Measurements from ENCODE around the gene SERPINF2. TPM values are rescaled to one million over a fixed set of nuclear protein-coding genes. Genes with fewer than 3 reads are reported as not detected.
"Not testable (repeated sequence)": the region's sequence is repeated elsewhere in the genome, so short reads cannot be mapped to it uniquely, and the experiment has no call there.

The SERPINF2 gene
- total RNA-seq, 1 experiment from 2014 or later, result not detected

DNA sequence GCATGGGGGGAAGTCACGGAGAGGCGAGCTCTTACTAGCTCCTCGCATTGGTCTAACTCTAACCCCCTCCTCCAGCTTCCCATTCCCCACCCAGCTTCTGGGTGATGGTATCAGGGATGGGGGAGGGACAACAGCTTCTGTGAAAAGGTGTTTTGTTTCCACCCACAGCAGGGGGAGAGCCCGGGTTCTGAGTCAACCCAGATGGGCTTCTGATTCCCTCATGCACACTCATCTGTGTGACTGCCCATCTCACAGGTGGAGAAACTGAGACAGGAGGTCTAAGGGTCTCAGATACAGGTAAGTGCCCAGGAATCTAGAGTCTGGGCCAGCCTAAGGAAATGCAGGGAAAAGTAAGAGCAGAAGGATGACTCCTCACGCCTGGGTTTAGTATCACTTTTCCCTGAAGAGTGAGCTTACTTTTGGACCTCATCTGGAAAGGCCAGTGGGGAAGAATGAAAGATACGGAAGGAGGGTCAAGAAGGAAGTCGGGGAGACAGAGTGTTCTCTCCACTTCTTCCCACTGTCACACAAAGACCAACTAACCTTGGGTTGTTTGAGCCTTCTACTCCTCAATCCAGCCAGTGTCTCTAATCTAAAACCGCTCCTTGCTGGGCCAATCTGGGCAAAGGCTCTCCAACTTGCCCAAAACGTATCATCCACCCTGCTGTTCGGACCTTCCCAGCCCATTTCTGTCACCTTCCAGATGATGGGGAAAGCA is 29.4 kb upstream of the SERPINF2 start:
- no peaks in the 10 kb centered on the region for H3K36me3 ChIP-seq
- H3K4me1 ChIP-seq, result peaks cover 4% of the 10 kb centered on the region; the same call in 1 of the 2 replicates
- H3K27me3 ChIP-seq, result no peaks in the 10 kb centered on the region
- no peak overlapping the region for H3K4me3 ChIP-seq
- H3K27ac ChIP-seq, result no peak overlapping the region
- no peaks in the 10 kb centered on the region for H3K9me3 ChIP-seq (replicated peaks)
- DNase-seq, result no peak

DNA sequence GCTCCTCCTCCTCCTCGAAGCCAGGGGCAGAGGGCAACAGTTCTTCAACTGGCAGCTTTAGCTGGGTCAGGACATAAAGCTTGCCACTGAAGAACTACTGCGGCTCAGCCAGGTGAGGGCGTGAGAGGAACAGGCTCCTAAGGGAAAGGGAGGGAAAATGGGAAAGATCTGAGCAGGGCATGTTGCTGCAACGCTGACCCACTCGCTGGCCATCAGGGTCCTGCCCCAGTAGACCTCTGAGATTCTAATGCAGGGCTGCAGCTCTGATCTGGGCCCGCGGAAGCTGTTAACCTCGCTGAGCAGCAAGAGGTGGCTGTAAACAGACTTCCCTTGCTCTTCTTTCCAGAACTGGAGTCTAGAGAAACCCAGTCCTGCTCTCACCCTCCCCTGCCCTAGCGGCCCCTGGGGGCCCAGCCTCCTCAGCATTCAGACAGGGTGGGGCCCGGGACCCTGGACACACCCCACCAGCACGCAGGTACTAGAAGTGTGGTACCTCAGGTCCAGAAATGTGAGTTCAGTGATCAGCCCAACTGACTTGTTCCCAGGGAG is 28.7 kb upstream of the SERPINF2 start:
- Histone ChIP-seq H3K36me3 (no peaks in the 10 kb centered on the region), H3K4me3 (peak overlapping the region; percentile 74), H3K27ac (peak overlapping the region; percentile 82), H3K4me1 (peaks cover 4% of the 10 kb centered on the region; the same call in 1 of the 2 replicates), H3K9me3 (replicated peaks) (no peaks in the 10 kb centered on the region), H3K27me3 (no peaks in the 10 kb centered on the region)
- DNase-seq, result peak; percentile 55 to 68

DNA sequence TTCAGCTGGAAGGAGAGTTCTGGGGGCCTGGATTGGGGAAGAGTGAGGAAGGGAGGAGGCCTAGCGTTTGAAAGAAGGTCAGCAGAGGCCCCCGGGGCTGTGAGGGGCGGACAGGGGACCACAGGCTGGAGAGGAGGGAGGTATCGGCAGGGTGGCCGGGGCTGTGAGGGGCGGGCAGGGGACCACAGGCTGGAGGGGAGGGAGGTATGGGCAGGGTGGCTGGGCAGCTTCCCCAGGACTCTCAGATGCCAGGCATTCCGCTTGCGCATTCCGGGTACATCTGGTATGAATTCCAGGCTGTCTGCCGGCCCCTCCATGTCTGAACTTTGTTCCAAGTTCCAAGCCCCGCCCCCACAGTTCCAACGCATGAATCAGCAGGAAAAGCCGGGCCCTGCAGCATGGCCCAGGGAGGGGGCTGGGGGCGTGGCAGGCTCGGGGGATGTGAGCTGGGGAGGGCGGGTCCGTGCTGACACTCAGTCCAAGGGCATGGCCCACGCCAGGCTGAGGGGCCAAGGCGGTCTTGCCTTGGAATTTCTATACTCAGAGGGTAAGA is 28.2 kb upstream of the SERPINF2 start:
- no peaks in the 10 kb centered on the region for H3K27me3 ChIP-seq
- H3K4me3 ChIP-seq, result peak overlapping the region; percentile 74
- DNase-seq, result peak; percentile 90 to 96
- H3K27ac ChIP-seq, result peak overlapping the region; percentile 82
- no peaks in the 10 kb centered on the region for H3K9me3 ChIP-seq (replicated peaks)
- H3K36me3 ChIP-seq, result no peaks in the 10 kb centered on the region
- H3K4me1 ChIP-seq, result peaks cover 4% of the 10 kb centered on the region; the same call in 1 of the 2 replicates

DNA sequence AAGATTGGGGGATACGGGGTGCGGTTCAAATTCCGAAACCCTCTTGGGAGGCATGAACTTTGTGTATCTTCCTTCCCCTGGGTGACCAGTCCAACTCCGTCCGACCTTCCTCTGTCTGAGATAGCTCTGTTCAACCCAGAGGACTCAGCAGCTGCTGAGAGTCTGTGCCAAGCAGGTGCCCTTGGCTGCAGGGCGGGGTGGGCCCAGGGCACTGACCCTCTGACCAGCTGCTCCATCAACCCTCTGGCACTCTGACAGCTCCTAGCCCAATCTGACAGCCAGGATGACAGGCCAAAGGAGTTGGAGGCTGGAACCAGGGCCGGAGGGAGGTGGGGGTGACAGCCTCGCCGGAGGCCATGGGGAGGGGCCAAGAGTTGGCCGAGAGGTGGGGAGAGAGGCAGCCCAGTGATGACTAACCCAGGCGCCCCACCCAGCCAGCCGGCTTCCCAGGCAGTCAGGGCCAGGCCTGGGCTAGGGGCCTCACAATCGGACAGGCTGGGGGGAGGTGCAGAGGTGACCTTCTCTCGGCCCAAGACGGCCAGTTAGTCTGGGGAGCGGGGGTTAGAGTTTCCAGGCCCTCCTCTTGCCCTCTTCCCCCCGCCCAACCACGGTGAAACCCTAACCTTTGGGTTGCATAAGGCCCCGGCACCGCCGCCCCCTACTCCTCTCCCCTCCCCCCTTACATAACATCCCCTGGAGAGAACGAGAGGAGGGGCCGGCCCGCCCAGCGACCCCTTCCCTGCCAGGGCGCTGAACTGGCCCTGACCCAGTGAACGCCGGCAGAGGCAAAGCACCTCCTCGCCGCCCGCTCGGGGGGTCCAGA is 27.5 kb upstream of the SERPINF2 start:
- DNase-seq, result peak; percentile 72 to 80
- Histone ChIP-seq H3K9me3 (replicated peaks) (no peaks in the 10 kb centered on the region), H3K36me3 (no peaks in the 10 kb centered on the region), H3K27ac (peak overlapping the region; percentile 82), H3K27me3 (no peaks in the 10 kb centered on the region), H3K4me1 (peaks cover 4% of the 10 kb centered on the region; the same call in 1 of the 2 replicates), H3K4me3 (peak overlapping the region; percentile 74)

DNA sequence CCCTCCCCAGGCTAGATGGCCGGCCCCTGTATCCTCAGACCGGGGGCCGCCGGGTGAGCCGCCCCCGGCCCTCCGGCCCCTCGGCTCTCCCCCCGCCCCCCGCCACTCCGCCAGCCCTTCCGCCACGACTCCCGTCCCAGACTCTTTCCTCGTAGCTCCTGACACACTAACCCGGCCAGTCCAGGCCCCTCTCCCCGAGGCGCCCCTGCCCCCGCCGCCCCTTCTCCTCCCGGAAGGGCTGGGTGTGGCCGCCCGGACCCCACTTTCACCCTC is 26.9 kb upstream of the SERPINF2 start:
- no peak for DNase-seq
- H3K4me1 ChIP-seq, result peaks cover 4% of the 10 kb centered on the region; the same call in 1 of the 2 replicates
- no peaks in the 10 kb centered on the region for H3K36me3 ChIP-seq
- no peaks in the 10 kb centered on the region for H3K27me3 ChIP-seq
- no peaks in the 10 kb centered on the region for H3K9me3 ChIP-seq (replicated peaks)
- peak overlapping the region; percentile 82 for H3K27ac ChIP-seq
- peak overlapping the region; percentile 74 for H3K4me3 ChIP-seq

DNA sequence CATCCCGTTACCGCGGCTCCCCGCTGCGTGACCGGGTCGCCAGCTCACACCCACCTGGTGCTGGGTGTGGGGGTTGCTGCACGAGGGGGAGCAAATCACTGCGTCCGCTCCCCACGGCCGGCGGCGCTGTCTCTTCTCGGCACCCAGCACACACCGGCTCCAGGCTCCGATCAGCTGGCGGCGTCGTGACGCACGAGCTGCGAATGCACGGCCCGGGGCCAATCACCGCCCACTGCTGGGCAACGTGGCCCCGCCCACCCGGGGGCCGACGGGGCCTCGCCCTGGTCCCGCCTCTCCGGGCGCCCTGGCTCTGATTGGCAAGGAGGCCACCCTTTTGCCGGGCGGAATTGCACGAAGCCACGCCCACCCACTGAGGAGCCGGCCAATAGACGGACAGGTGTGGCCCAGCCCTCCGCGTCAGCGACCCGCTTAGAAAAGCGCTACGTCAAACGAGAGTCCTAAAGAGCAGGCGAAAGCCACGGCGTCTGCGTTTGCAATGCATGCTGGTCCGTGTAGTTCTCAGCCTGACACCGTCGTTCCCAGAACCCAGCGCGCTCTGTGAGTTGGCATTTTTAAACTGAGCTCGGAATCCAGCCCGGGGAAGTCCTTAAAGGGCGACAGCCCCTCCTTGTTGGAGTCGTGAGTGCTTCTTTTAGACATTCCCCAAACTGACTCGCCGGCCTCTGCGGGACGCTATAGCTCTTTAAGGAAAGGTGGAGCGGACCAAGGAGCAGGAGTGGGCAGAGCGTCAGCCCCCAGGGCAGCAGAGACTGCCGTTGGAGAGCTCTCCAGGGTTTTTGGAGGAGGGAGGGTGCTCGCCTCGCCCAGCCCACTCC is 26.4 kb upstream of the SERPINF2 start:
- Histone ChIP-seq H3K27me3 (no peaks in the 10 kb centered on the region), H3K27ac (peak overlapping the region; percentile 99), H3K4me1 (peaks cover 4% of the 10 kb centered on the region; the same call in 1 of the 2 replicates), H3K4me3 (peak overlapping the region; percentile 77), H3K36me3 (no peaks in the 10 kb centered on the region), H3K9me3 (replicated peaks) (no peaks in the 10 kb centered on the region)
- DNase-seq, result peak; percentile 99

DNA sequence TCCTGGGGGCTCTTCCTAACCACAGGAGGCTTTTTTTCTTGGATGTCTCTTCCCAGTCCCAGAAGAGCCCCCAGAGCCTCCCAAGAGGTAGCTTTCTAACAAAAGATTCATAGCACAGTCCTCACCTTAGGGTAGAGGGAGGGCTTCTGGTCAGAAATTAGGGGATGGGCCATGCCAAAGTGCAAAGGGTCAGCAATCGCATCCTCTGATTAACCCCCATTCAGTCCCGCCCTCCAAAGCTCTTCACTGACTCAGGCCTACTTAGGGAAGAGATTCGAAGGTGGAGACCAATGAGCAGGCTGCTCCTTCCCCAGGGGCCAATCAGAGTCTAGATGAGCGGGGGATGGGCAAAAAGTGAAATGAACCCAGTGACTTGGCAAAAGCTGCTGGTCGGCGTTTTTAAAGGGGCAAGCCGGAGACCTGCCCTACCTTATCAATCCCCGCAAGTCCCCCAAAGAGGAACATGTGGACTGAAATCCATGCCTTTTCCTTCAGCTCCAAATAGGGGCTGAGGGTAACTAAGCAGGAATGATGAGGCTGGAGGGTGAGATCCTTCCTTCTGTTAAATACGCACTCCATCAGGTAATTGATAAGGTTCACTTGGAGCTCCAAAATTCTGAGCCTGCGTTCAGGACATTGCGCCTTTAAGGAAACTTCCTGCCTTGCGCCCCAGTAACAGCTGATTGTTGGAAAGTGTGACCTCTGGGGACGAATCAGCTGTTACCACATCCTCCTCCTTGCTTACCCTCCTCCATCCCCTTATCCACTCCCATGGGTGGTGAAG is 25.6 kb upstream of the SERPINF2 start:
- H3K4me1 ChIP-seq, result peaks cover 4% of the 10 kb centered on the region
- H3K27ac ChIP-seq, result peak overlapping the region; percentile 99
- no peaks in the 10 kb centered on the region for H3K36me3 ChIP-seq
- H3K9me3 ChIP-seq (replicated peaks), result no peaks in the 10 kb centered on the region
- H3K27me3 ChIP-seq, result no peaks in the 10 kb centered on the region
- H3K4me3 ChIP-seq, result peak overlapping the region; percentile 77
- peak; percentile 94 to 97 for DNase-seq

DNA sequence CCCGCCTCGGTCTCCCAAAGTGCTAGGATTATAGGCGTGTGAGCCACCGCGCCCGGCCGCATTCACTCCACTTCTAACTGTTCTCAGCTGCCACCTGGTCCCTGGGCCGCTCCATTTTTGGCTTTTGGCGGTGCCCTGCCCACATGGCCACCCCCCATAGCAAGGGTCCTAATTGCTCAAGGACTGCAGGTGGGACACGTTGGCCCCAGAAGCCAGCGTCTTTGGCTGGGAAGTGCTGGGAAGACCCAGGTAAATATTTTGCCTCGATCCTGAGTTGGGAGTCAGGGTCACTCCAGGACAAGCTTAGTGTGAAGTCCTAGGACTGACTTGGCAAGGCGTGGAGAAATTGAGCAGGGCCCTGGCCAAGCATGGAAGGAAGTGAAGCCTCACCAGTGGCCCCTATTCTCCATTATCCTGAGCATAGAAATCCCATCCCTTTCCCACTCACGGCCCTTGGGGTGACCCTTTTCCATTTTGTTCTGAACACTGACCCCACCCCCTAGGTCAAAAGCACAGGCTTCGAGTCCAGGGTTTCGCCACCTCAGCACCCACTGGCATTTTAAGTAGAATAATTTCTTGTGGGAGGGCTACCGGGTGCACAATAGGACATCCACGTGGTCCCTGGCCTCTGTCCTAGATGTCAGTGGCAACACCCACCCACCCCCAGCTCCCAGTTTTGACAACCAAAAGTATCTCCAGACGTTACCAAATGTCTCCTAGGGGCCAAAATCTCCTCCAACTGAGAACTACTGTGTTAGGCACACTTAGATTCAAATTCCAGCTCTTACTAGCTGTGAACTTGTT is 24.1 kb upstream of the SERPINF2 start:
- Histone ChIP-seq H3K27me3 (no peaks in the 10 kb centered on the region), H3K4me1 (peaks cover 13% of the 10 kb centered on the region), H3K27ac (no peak overlapping the region), H3K36me3 (no peaks in the 10 kb centered on the region), H3K4me3 (no peak overlapping the region), H3K9me3 (replicated peaks) (no peaks in the 10 kb centered on the region)
- DNase-seq, result no peak

DNA sequence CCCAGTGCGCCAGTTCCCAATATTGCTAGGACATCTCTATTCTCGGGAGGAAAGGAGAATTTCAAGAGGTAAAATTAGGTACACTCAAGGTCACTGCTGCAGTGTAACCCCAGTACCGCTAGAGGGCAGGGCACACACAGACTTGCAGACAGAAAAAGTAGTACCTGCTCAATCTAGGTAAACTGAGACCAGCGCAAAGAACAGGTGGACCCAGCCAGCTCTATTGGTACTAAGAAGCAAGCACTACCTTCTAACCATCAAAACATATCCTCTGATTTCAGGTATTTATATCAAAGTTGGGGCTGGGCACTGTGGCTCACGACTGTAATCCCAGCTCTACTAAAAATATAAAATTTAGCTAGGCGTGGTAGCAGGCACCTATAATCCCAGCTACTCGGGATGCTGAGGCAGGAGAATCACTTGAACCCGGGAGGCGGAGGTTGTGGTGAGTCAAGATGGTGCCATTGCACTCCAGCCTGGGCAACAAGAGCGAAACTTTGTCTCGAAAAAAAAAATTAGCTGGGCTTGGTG is 21.8 kb upstream of the SERPINF2 start:
- peak overlapping the region; percentile 19 for H3K27ac ChIP-seq
- peak overlapping the region; percentile 34 for H3K4me3 ChIP-seq
- H3K27me3 ChIP-seq, result no peaks in the 10 kb centered on the region
- peaks cover 14% of the 10 kb centered on the region for H3K4me1 ChIP-seq
- H3K9me3 ChIP-seq (replicated peaks), result no peaks in the 10 kb centered on the region
- no peaks in the 10 kb centered on the region for H3K36me3 ChIP-seq
- peak in 1 of 2 experiments; percentile 69 for DNase-seq

DNA sequence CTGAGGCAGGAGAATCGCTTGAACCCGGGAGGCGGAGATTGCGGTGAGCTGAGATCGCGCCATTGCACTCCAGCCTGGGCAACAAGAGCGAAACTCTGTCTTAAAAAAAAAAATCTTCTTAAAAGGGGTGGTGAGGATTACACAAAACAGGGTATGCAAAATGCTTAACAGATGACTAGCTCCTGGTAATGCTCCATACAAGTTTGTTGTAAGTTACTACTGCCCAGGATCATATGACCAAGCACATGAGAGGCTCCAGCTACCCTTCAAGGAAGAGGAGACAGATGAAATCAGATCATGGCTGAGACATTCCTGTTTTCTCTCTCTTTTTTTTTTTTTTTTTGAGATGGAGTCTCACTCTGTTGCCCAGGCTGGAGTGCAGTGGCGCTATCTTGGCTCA is 20.6 kb upstream of the SERPINF2 start:
- DNase-seq; H3K27me3 ChIP-seq; H3K36me3 ChIP-seq; H3K9me3 ChIP-seq (replicated peaks); H3K4me3 ChIP-seq: not testable (repeated sequence)
- peaks cover 14% of the 10 kb centered on the region for H3K4me1 ChIP-seq
- peak overlapping the region; percentile 99 for H3K27ac ChIP-seq

DNA sequence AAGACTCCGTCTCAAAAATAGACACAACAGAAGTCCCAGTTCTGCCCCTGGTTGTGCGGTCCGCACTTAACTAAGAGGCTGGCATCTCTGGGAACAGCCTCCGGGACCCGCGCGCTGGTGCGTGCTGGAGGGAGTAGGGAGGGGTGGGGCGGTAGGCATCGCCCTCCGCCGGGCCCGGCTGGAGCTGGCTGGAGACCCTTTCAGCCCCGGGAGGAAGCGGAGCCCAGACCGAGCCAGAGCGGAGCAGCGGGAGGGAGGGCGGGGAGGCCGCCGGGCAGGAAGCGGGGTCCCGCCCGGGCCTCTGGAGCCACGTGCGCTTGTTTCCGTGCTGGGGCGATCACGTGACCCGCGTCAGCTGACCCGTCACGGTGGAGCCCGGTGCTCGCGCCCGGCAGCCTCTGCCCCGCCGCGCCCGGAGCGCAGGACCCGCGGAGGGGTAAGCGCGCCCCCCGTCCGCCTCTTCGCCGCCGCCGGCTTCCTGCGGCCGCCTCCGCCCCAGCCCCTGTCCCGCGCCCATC is 18.3 kb upstream of the SERPINF2 start, which contains the start of gene WDR81:
WDR81 (plus strand) TSS at position 354 of the 518 bp plus-strand sequence. CDS start 256 bp downstream, outside the sequence.
- DNase-seq, result peak; percentile 79 to 84
- peaks cover 14% of the 10 kb centered on the region for H3K4me1 ChIP-seq
- H3K9me3 ChIP-seq (replicated peaks), result no peaks in the 10 kb centered on the region
- H3K27me3 ChIP-seq, result no peaks in the 10 kb centered on the region
- H3K36me3 ChIP-seq, result no peaks in the 10 kb centered on the region
- H3K27ac ChIP-seq, result peak within 1 kb of the TSS; percentile 99
- H3K4me3 ChIP-seq, result peak within 1 kb of the TSS; percentile 63

DNA sequence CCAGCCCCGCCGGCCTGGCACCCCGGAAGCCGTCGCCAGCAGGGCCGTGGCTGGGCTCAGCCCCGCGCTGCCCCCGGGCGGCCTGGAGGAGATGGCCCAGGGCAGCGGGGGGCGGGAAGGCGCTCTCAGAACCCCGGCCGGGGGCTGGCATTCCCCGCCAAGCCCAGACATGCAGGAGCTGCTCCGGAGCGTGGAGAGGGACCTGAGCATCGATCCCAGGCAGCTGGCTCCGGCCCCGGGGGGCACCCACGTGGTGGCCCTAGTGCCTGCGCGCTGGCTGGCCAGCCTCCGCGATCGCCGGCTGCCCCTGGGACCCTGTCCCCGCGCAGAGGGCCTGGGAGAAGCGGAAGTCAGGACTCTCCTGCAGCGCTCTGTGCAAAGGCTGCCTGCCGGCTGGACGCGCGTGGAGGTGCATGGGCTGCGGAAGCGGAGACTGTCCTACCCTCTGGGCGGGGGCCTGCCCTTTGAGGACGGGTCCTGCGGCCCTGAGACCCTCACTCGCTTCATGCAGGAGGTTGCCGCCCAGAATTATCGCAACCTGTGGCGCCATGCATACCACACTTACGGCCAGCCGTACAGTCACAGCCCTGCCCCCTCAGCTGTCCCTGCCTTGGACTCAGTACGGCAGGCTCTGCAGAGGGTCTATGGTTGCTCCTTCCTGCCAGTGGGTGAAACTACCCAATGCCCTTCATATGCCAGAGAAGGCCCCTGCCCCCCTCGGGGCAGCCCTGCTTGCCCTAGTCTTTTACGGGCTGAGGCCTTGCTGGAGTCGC is 17.6 kb upstream of the SERPINF2 start:
- peak; percentile 21 to 31 for DNase-seq
- Histone ChIP-seq H3K27me3 (no peaks in the 10 kb centered on the region), H3K4me3 (peak overlapping the region; percentile 63), H3K27ac (peak overlapping the region; percentile 29; the same call in 1 of the 2 replicates), H3K36me3 (no peaks in the 10 kb centered on the region), H3K4me1 (peaks cover 14% of the 10 kb centered on the region), H3K9me3 (replicated peaks) (no peaks in the 10 kb centered on the region)

Measured in SJCRH30 (cell line).